Measurements from ENCODE around the gene NCKAP5.

The NCKAP5 gene

DNA sequence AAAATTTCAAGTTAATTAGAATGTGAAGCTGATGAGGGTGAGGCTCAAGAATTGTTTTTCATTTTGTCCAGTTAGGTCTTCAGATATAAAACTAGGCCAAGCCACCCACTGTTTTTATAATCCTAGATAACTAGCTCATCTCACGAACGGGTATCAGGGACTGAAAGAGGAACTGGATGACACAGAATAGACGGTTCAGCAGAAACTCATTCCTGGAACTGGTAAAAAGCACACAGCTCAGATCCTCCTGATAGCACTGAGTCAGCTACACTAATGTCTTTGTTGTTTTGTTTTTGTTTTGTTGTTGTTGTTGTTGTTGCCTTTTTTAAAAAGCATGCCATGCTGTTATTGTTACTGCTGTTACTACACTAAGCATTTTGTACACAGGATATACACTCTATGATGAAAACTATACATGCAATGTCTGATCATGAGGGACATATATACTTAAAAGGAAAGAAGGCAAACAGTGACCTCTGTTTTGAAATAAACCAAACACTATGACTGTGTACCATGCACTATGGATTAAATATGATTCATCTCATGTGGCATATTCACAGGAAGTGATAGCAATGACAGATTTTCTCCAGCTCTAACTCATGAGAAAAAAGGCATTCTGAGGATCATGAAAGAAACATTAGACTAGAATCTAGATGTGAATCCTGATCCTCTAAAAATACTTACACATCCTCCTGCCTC, 437.6 kb downstream of the NCKAP5 start:
- Histone ChIP-seq H3K36me3 (ENCODE audit: insufficient read depth, low read length) (no peaks in the 10 kb centered on the region), H3K4me2 (ENCODE audit: low read length) (no peak overlapping the region), H3K4me3 (ENCODE audit: low read depth, low read length, poor library complexity, severe bottlenecking) (no peak overlapping the region), H3K27ac (ENCODE audit: low read depth, low read length, poor library complexity, severe bottlenecking) (no peak overlapping the region), H3F3A (ENCODE audit: insufficient read depth, low read length) (no peaks in the 10 kb centered on the region), H3K9ac (ENCODE audit: low read length) (no peak overlapping the region), H3K9me3 (ENCODE audit: low read length) (no peaks in the 10 kb centered on the region), H2AFZ (ENCODE audit: low read length) (no peak overlapping the region), H3K79me2 (ENCODE audit: insufficient read depth, low read length) (no peaks in the 10 kb centered on the region), H3K9me2 (ENCODE audit: low read depth, low read length) (no peaks in the 10 kb centered on the region), H3K27me3 (ENCODE audit: insufficient read depth, low read length) (no peaks in the 10 kb centered on the region), H3K4me1 (ENCODE audit: insufficient read depth, low read length, severe bottlenecking) (no peaks in the 10 kb centered on the region), H4K20me1 (ENCODE audit: insufficient read depth, low read length) (no peaks in the 10 kb centered on the region)
- TF ChIP-seq EZH2 (IDR thresholded peaks at IDR 0.05; ENCODE audit: borderline replicate concordance, low read length) (no peak), CTCF (IDR thresholded peaks at IDR 0.05; ENCODE audit: low read length) (no peak)

DNA sequence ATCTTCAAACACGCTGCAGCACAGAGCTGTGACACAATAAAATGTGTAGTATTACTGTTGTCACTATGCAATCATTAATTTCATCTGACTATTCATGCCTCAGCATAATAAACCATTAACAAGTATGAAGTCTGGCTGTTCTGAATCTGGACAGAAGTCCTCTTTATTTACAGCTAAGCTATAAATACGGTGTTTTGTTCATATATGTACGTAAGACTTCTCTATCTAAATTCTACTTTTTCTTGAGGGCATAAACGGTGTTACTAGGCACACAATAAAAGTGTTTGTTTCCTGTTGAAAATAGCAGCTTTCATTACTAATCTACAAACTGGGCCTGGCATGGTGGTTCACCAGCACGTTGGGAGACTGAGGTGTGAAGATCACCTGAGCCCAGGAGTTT, 443.8 kb downstream of the NCKAP5 start:
- Histone ChIP-seq H3F3A (ENCODE audit: insufficient read depth, low read length) (no peaks in the 10 kb centered on the region), H3K4me3 (ENCODE audit: low read depth, low read length, poor library complexity, severe bottlenecking) (no peak overlapping the region), H3K27me3 (ENCODE audit: insufficient read depth, low read length) (no peaks in the 10 kb centered on the region), H3K4me1 (ENCODE audit: insufficient read depth, low read length, severe bottlenecking) (no peaks in the 10 kb centered on the region), H3K9ac (ENCODE audit: low read length) (no peak overlapping the region), H3K4me2 (ENCODE audit: low read length) (no peak overlapping the region), H3K27ac (ENCODE audit: low read depth, low read length, poor library complexity, severe bottlenecking) (no peak overlapping the region), H4K20me1 (ENCODE audit: insufficient read depth, low read length) (no peaks in the 10 kb centered on the region), H3K9me3 (ENCODE audit: low read length) (no peaks in the 10 kb centered on the region), H3K9me2 (ENCODE audit: low read depth, low read length) (no peaks in the 10 kb centered on the region), H2AFZ (ENCODE audit: low read length) (no peak overlapping the region), H3K36me3 (ENCODE audit: insufficient read depth, low read length) (no peaks in the 10 kb centered on the region), H3K79me2 (ENCODE audit: insufficient read depth, low read length) (no peaks in the 10 kb centered on the region)
- no peak for TF ChIP-seq EZH2 (IDR thresholded peaks at IDR 0.05; ENCODE audit: borderline replicate concordance, low read length)
- no peak for TF ChIP-seq CTCF (IDR thresholded peaks at IDR 0.05; ENCODE audit: low read length)

- no peak overlapping the region for H3K4me2 ChIP-seq (ENCODE audit: low read length)
- H2AFZ ChIP-seq (ENCODE audit: low read length) = no peak overlapping the region
- no peak overlapping the region for H3K27ac ChIP-seq (ENCODE audit: low read depth, low read length, poor library complexity, severe bottlenecking)
- no peaks in the 10 kb centered on the region for H3K79me2 ChIP-seq (ENCODE audit: insufficient read depth, low read length)
- no peaks in the 10 kb centered on the region for H3K27me3 ChIP-seq (ENCODE audit: insufficient read depth, low read length)
- H3F3A ChIP-seq (ENCODE audit: insufficient read depth, low read length) = no peaks in the 10 kb centered on the region
- no peak for TF ChIP-seq CTCF (IDR thresholded peaks at IDR 0.05; ENCODE audit: low read length)
- no peak for TF ChIP-seq EZH2 (IDR thresholded peaks at IDR 0.05; ENCODE audit: borderline replicate concordance, low read length)
- H4K20me1 ChIP-seq (ENCODE audit: insufficient read depth, low read length) = no peaks in the 10 kb centered on the region
- no peaks in the 10 kb centered on the region for H3K4me1 ChIP-seq (ENCODE audit: insufficient read depth, low read length, severe bottlenecking)
- no peak overlapping the region for H3K4me3 ChIP-seq (ENCODE audit: low read depth, low read length, poor library complexity, severe bottlenecking)
- H3K9ac ChIP-seq (ENCODE audit: low read length) = no peak overlapping the region
- no peaks in the 10 kb centered on the region for H3K9me2 ChIP-seq (ENCODE audit: low read depth, low read length)
- H3K9me3 ChIP-seq (ENCODE audit: low read length) = no peaks in the 10 kb centered on the region
- H3K36me3 ChIP-seq (ENCODE audit: insufficient read depth, low read length) = no peaks in the 10 kb centered on the region
Measured at GRCh38 chr2:133123904-133124303, 444.4 kb downstream of the NCKAP5 start.
